Measurements from ENCODE around the gene ZNF169. TPM values are rescaled to one million over a fixed set of nuclear protein-coding genes. Genes with fewer than 3 reads are reported as not detected.
"Not testable (repeated sequence)": the region's sequence is repeated elsewhere in the genome, so short reads cannot be mapped to it uniquely, and the experiment has no call there.

ZNF169 gene
- polyA plus RNA-seq (ENCODE audit: insufficient read length in 4 of 4), result 10 to 100 TPM in 1 of 4 donors, 1 to 10 TPM in 3; 4.9 to 12.7 (median 6.1) TPM

DNA sequence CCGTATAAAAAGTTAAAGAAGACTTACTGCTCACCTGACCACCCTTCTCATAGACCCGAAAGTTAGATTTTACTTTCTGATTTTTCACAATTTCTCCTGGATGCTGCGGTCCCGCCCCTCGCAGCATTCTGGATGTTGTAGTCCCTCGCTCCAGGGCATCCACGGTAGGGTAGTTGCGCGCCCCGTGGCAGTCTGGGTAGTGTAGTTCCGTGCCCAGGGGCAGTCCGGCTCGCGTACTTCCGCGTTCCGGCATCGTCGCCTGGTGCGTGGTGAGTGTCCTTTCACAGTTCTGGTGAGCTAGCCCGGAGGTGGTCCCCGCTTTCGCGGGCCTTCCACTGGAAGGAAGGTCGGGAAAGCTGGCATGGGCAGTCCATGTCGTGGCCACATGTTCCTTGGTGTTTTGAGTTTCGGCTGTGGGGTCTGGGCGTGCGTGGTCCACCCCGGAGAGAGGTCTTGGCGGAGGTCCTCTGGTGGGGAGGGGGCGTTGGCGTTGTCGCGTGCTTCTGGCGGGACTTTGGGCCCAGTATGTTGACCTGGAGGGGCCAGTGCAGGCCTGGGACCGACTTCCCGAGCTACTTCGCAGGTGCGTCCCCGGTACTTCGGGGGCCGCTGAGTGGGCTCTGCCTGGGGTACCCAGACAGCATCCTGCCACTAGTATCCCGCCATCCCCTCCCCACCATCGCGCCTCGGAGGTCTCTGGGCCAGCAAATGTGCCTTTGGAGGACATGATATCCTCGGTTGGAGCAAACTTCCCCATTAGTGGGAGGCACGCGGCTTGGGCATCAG is at the start of gene ZNF169:
Gene ZNF169, plus strand, starts transcription at position 222 of the 786 bp plus-strand sequence. CDS start 19,515 bp downstream, outside the sequence.
- DNase-seq (ENCODE audit: low read depth in 4 of 4, low spot score in 3 of 4), result peak; percentile 48 to 72 (median 64)

DNA sequence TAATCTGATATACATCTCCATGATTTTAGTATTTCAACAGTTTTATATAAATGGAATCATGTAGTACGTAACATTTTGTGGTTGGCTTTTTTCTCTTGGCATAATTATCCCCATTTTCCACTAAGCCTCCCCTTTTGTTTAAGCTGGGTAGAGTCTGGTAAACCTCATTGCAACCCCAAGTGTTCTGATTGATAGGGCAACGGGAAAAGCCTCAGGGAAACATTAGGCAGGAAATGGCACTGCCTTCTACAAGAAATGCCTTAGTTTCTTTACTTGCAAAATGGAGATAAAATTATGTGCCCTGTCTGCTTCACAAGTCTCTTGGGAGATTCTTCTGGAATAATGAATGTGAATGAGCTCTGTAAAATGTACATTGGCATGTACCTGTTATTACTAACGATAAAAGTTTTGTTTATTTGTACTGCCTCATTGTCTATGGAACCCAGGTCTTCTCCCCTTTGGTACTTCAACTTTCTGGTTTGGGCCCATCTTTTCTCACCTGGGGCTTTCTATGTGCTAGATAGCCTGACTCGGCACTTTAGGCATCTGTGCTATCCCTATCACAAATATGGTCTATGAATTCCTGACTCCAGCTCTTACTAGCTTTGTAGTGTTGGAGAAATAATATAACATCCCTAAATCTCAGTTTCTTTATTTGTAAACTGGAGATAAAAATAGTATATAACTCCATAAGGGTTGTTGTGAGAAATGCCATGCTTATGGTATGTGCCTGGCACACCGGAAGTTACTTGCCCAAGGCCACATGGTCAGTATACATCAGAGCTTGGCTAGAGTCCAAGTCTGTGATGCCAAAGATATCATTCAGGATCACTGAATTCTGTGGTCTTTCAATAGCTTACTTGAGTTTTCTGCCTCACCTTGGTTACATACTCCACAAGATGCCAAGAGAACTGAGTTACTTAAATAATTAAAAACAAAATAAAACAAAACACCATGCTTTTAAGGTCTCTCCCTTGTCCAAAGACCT is 48.2 kb upstream of the ZNF169 start:
- no peak for DNase-seq (ENCODE audit: low read depth in 4 of 4, low spot score in 3 of 4)

DNA sequence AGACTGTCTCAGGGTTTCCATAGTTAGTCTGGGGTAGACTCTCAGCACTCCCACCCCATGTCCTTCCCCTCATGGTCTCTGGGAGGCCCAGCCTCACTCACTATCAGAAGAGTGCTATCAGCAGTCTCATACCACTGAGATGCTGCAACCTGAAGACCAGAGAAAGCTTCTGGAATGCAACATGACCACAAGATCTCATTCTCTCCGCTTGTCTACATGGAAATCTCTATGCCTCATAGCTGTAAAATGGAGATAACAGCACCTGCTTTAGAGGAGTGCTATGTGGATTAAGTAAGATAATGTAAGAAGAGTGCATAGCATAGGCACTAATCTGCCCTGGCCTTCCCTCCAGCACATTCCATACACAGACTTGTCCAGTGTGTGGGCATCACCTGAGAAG is 47.0 kb upstream of the ZNF169 start:
- DNase-seq (ENCODE audit: low read depth in 4 of 4, low spot score in 3 of 4), result no peak

DNA sequence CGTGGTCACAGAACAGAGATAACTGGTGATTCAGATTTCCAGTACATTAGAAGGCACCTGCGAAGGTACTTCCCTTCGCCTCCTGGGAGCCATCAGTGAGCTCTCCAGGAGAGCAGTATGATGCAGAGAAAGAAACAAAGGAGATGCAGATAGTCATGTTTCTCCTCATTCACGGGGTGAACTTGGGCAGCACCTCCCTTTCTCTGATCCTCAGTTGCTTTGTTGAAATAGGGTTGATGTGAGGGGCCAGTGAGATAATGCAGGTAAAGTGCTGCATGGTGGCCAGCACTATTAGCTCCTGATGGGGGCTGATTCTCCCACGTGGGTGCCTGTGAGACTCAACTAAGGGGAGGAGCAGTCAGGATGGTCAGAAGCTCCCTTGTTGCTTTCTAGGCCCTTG is 46.6 kb upstream of the ZNF169 start:
- DNase-seq (ENCODE audit: low read depth in 4 of 4, low spot score in 3 of 4), result no peak

DNA sequence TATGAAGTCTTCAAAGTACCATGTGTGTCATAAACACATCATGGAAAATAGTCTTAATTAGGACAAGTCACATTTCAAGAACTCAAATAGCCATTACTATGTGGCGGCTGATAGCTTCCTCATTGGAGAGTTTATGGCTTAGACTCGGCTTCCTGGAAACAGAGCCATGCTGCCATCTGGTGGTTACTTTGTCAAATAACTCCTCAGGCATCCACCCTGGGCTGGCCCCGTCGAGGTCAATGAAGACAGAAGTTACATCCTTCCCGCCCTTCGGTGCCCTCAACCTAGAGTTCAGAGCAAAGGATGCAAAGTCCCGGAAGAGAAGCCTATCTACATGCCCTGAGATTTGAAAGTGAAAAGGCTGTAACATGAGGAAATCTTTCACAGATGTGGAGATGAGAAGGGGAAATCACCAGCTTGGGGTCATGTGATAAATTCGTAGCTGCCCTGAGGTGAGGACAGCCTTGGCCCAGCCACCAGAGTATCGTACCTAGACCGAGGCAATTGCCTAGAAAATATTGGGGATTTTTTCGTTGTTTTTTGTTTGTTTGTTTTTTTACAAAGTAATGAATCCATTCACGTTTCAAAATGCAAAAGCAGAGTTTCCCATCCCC is 45.5 kb upstream of the ZNF169 start:
- peak; percentile 39 to 64 (median 56) for DNase-seq (ENCODE audit: low read depth in 4 of 4, low spot score in 3 of 4)

DNA sequence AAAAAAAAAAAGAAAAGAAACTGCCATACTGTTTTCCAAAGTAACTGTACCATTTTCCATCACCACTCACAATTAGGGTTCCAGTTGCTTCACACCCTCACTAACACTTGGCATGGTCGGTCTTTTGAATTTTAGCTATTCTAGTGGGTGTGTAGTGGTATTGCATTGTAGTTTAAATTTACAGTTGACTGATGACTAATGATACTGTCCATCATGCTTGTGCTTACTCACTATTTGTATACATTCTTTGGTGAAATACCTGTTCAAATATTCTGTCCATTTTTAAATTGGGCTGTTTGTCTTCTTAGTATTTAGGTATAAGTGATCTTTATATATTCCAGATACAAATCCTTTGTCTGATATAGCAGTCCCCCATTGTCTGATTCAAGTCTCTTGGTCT is 36.2 kb upstream of the ZNF169 start:
- no peak for DNase-seq (ENCODE audit: low read depth in 4 of 4, low spot score in 3 of 4)

DNA sequence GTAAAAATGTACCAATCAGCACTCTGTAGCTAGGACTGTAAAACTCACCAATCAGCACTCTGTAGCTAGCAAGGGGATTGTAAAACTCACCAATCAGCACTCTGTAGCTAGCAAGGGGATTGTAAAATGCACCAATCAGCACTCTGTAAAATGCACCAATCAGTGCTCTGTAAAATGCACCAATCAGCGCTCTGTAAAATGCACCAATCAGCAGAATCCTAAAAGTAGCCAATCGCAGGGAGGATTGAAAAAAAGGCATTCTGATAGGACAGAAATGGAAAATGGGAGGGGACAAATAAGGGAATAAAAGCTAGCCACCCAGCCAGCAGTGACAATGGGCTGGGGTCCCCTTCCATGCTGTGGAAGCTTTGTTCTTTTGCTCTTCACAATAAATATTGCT is 33.7 kb upstream of the ZNF169 start:
- not testable (repeated sequence) for DNase-seq (ENCODE audit: low read depth in 4 of 4, low spot score in 3 of 4)

DNA sequence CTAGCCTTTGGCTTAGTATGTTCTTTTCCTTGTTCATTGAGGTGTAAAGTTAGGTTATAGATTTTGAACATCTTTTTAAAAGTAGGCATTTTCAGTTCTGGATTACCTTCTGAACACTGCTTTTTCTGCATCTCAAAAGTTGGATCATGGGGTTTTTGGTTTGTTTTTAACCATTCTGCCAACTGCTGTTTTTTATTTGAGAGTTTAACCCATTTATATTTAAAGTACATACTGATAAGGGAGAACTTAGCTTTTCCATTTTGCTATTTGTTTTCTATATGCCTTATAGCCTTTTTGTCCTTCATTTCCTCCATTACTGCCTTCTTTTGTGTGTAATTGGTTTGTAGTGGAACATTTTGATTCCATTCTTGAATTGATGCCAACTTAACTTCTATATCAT is 30.5 kb upstream of the ZNF169 start:
- DNase-seq (ENCODE audit: low read depth in 4 of 4, low spot score in 3 of 4), result no peak

DNA sequence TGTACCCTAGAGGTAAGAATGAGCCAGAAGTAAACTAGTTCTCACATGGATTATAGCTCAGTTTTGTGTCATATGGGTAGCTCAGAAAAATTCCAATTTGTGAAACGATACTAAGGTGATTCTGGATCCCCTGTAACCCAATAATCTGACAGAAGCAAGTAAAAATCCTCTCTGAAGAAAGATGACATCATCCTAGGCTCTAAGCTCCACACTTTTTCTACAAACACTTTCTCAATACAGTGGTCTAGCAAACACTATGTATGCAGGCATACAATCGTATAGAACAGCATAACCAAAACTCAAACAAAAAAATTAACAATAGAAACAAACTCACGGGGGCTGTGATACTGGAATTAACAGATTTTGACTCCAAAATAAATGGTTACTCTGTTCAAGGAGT is 26.7 kb upstream of the ZNF169 start:
- no peak for DNase-seq (ENCODE audit: low read depth in 4 of 4, low spot score in 3 of 4)

DNA sequence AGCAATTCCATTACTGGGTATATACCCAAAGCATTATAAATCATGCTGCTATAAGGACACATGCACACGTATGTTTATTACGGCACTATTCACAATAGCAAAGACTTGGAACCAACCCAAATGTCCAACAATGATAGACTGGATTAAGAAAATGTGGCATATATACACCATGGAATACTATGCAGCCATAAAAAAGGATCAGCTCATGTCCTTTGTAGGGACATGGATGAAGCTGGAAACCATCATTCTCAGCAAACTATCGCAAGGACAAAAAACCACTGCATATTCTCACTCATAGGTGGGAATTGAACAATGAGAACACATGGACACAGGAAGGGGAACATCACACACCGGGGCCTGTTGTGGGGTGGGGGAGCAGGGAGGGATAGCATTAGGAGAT is 18.0 kb upstream of the ZNF169 start:
- not testable (repeated sequence) for DNase-seq (ENCODE audit: low read depth in 4 of 4, low spot score in 3 of 4)

DNA sequence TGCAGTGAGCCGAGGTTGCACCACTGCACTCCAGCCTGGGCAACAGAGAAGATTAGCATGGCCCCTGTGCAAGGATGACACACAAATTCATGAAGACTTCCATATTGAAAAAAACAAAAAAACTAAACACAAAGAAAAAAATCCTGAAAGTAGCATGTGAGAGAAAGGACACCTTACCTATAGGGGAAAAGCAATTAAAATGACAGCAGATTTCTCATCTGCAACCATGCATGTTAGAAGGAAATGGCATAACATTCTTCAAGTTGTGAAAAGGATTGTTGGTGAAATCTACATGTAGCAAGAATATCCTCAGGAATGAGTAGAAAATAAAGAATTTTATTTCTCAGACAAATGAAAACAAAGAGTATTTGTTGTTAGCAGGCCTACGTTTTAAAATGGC is 13.4 kb upstream of the ZNF169 start:
- DNase-seq (ENCODE audit: low read depth in 4 of 4, low spot score in 3 of 4), result no peak

DNA sequence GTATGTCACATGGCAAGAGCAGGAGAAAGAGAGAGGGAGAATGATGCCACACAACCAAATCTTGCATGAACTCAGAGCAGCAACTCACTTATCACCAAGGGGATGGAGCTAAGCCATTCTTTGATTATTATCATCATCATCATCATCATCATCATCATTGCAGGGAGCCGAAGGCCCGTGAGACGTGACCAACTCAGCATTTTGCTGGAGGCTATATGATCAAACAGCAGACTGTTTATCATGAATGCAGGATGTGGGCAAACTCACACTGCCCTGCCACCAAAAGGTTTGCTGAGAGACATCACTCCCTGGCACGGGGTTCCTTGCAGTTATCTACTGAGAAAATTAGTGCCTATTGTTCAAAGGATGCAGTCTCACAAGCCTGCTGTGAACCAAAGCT is 8.6 kb upstream of the ZNF169 start:
- no peak for DNase-seq (ENCODE audit: low read depth in 4 of 4, low spot score in 3 of 4)

DNA sequence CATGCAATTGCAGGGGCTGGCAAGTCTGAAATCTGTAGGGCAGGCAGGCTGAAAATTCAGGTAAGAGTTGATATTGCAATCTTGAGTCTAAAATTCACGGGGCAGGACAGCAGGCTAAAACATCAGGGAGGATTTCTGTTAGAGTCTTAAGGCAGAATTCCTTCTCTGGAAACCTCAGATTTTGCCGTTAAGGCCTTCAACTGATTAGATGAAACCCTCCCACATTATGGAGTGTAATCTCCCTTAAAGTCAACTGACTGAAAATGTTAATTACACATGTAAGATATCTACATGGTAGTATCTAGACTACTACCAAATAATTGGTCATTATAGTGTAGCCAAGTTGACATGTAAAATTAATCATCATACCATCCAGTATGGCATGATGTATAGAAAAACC is 3.1 kb upstream of the ZNF169 start:
- DNase-seq (ENCODE audit: low read depth in 4 of 4, low spot score in 3 of 4), result no peak

DNA sequence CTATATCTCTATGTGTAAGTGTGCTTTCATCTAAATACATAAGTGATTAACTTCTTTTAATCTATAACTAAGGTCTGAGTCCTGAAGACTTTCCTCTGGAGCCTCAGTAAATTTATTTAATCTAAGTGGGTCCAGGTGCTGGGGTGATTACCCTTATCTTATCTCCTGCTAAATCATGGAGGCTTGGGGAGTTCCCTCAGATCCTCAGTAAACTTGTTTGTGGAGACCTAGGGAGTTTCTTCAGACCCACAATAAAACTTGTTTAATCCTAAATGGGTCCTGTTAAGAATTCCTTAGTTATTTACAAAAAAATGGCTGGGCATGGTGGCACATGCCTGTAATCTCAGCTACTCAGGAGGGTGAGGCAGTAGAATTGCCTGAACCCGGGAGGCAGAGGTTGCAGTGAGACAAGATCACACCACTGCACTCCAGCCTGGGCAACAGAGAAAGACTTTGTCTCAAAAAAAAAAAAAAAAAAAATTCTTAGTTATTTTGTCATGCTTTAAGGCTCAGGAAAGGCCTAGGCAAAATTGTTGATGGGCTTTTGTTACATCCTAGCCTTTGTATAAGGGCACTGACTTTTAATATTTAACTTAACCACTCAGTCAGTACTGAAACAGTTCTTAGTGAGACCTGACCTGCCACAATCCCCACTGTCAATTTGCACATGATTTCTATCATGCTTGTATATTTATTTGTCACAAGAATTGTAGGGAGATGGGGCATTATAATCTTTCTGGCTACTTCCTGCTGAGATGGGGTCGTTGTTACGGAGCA is 6.7 kb downstream of the ZNF169 start:
- DNase-seq (ENCODE audit: low read depth in 4 of 4, low spot score in 3 of 4), result not testable (repeated sequence)

DNA sequence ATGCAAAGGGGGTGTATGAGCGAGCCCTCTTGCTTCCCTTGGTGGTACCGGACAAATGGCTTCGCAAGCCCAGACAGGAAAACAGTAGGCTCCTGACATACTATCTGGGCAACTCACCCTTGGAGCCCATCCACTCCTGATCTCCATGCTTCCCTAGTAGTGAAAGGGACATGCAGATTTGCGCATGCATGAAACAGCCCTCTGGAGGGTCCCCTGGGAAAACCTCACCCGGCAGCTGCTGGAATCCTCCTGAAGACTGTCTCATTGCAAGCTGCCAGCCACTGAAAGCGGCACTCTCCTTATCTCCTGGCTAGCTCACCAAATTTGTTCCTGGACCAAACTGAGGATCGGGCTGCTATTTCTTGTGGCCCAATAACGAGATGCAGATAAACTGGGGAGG is 10.2 kb downstream of the ZNF169 start:
- DNase-seq (ENCODE audit: low read depth in 4 of 4, low spot score in 3 of 4), result no peak

DNA sequence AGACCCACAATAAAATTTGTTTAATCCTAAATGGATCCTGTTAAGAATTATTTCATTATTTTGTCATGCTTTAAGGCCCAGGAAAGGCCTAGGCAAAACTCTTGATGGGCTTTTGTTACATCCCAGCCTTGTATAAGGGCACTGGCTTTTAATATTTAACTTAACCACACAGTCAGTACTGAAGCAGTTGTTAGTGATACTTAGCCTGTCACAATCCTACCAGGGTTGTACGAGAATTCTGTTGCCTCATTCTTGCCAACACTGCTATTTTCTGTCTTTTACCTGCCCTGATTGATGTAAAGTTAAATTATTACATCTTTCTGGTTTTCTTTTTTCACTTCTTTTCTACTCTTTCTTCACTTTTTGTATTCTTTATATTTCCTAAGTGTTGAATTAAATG is 10.9 kb downstream of the ZNF169 start:
- no peak for DNase-seq (ENCODE audit: low read depth in 4 of 4, low spot score in 3 of 4)

DNA sequence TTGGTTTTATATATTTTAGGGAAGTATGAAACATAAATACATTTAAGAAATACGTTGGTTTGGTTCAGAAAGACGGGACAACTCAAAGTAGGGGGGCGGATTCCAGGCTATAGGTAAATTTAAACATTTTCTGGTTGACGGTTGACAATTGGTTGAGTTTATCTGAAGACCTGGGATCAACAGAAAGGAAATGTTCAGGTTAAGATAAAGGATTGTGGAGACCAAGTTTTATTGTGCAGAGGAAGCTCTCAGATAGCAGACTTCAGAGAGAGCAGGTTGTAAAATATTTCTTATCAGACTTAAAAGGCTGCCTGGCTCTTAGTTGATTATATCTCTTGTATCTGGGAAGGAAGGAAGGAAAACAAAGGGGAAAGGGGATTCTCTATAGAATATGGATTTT is 17.9 kb downstream of the ZNF169 start:
- not testable (repeated sequence) for DNase-seq (ENCODE audit: low read depth in 4 of 4, low spot score in 3 of 4)

DNA sequence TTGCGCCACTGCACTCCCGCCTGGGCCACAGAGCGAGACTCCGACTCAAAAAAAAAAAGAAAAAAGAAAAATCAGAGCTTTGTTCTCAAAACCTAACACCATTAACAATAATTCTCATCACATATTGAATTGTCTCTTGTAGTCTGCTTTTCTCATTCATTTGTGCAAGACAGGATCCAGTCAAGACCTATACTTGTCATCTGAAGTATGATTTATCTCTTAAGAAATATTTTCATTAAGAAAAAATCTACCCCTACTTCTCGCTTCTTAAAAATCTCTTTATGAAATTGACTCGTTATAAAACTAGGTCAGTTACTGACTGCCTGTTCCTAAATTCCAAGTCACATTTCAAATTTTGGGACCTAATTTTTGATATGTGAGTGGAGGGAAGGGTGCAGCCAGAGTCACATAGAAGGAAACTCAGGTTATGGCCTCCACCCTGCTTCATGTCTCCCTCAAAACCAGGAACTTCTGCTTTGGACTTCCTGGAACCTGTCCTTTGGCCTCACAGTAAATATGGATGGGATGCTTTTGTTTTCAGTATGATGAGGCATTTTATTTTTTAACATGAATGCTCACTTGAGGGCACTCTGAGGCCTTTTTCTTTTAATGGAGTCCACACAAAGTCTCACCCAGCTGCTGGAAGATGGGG is 18.9 kb downstream of the ZNF169 start:
- DNase-seq (ENCODE audit: low read depth in 4 of 4, low spot score in 3 of 4), result no peak

DNA sequence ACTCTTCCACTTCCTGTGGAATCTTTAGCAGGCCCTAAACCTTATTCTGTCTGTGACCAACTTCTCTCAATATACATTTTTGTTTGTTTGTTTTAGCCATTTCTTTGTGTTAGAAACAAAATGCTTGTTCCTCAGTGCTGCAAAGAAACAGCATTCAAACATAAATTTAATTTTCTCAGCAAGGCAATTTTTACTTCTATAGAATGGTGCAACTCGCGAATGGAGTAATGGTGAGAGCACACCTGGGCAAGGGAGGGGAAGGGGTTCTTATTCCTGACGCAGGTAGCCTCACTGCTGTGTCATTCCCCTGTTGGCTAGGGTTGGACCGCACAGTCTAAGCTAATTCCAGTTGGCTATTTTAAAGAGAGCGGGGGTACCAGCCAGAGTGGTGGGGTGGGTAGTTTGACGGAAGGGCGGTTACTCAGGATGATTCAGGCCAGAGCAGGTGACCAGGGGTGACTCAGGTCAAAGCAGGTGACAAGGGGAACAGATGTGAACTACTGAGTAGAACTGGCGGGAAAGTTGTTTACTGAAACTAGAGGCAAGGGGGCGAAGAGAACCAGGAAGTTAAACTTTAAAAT is 21.4 kb downstream of the ZNF169 start:
- no peak for DNase-seq (ENCODE audit: low read depth in 4 of 4, low spot score in 3 of 4)
